Measurements from ENCODE around the gene CORO6. TPM values are rescaled to one million over a fixed set of nuclear protein-coding genes. Genes with fewer than 3 reads are reported as not detected.
A peak's percentile ranks its signal among the peaks of the same experiment; 100 is the strongest.

CORO6 gene
- total and polyA plus RNA-seq, 10 of the 15 experiments (the other 5 are each of a cell fraction or from before 2014, with no cell fraction given): 0.26 to 5.0 (median 1.7) TPM; not detected in 1

- Histone ChIP-seq H3K79me2 (ENCODE audit: control insufficient read depth, insufficient read depth, low read length) (peaks cover 29% of the 10 kb centered on the region), H3K36me3 (ENCODE audit: control insufficient read depth in 2 of 2, insufficient read depth in 2 of 2, low read length in 1 of 2) (no peaks in the 10 kb centered on the region), H3K27ac (ENCODE audit: control insufficient read depth, insufficient read depth) (peak within 1 kb of the TSS; percentile 72), H4K20me1 (ENCODE audit: control insufficient read depth, insufficient read depth) (no peaks in the 10 kb centered on the region), H3K4me3 (peak within 1 kb of the TSS; percentile 94), H3K27me3 (replicated peaks in 1 of 2; ENCODE audit: control insufficient read depth in 2 of 2, insufficient read depth in 2 of 2, low read length in 1 of 2) (no peaks in the 10 kb centered on the region; a peak in 1 of 4 replicates), H3K4me2 (ENCODE audit: control insufficient read depth, insufficient read depth) (peak within 1 kb of the TSS; percentile 100), H3K4me1 (ENCODE audit: control insufficient read depth, insufficient read depth, low read length) (peaks cover 52% of the 10 kb centered on the region), H2AFZ (ENCODE audit: control insufficient read depth, low read depth, low read length) (peak within 1 kb of the TSS; percentile 95), H3K9ac (ENCODE audit: control insufficient read depth, insufficient read depth, low read length) (peak within 1 kb of the TSS; percentile 78), H3K9me3 (replicated peaks; ENCODE audit: control insufficient read depth, insufficient read depth, low read length) (no peaks in the 10 kb centered on the region)
- POLR2A ChIA-PET: interaction anchor here (3.1 kb wide), 1 partner anchor 27 kb away, joined by 9 read pairs; no protein-coding TSS in a partner anchor
- in situ Hi-C loops (cut with MboI) (no loop called here), intact Hi-C loops (cut with micrococcal nuclease; ENCODE audit: unreplicated experiment) (loop anchor here (10.0 kb wide), 1 partner anchor 225 kb away; no protein-coding TSS in a partner anchor)
- SMC1A ChIA-PET (ENCODE audit: uncharacterized antibody, unreplicated experiment): interaction anchor here (1.1 to 3.0 kb wide), 2 partner anchors 9 to 28 kb away, joined by 5 to 17 read pairs; no protein-coding TSS in a partner anchor
- no TSS peak for BruUV-seq (replicated peaks)
- CTCF ChIA-PET: interaction anchor here (1.0 to 6.7 kb wide), 6 partner anchors 8 to 341 kb away, joined by 4 to 82 read pairs (median 43); no protein-coding TSS in a partner anchor
- DNase-seq (ENCODE audit: low read depth, low spot score) (no peak), ATAC-seq (peak; percentile 74), FAIRE-seq (no peak)
- WGBS (ENCODE audit: insufficient coverage, insufficient replicate concordance, low lambda C conversion rate, missing lambda C conversion rate): 2% methylated on average over 35 of the region's 70 CpGs
- RAD21 ChIA-PET (ENCODE audit: unreplicated experiment): no interaction called here
- TF ChIP-seq BHLHE40 (IDR thresholded peaks at IDR 0.05; ENCODE audit: borderline replicate concordance in 1 of 2, low read depth in 2 of 2, low read length in 1 of 2): peak in 1 of 2 experiments; percentile 72; a peak in 2 of 4 replicates
- peak; percentile 44 for TF ChIP-seq KLF5 (IDR thresholded peaks at IDR 0.05; ENCODE audit: partially characterized antibody)
- peak; percentile 65 for TF ChIP-seq DPF2 (IDR thresholded peaks at IDR 0.05)
- TF ChIP-seq BCL11A (IDR thresholded peaks at IDR 0.05; ENCODE audit: low read depth, low read length): no peak
- TF ChIP-seq ZNF592 (IDR thresholded peaks at IDR 0.05): 0 out of 2 replicates have a peak, but pooled peaks have one; percentile 53
- TF ChIP-seq CHD1 (IDR thresholded peaks at IDR 0.05; ENCODE audit: low read depth, low read length): no peak
- peak; percentile 62 for TF ChIP-seq NRF1 (conservative IDR thresholded peaks at IDR 0.05; ENCODE audit: low read depth, low read length)
- peak; percentile 70 for TF ChIP-seq GATAD2B (conservative IDR thresholded peaks at IDR 0.05; ENCODE audit: low read depth)
- peak; percentile 78 for TF ChIP-seq LARP7 (IDR thresholded peaks at IDR 0.05)
- 0 out of 2 replicates have a peak, but pooled peaks have one; percentile 36 for TF ChIP-seq BACH1 (IDR thresholded peaks at IDR 0.05; ENCODE audit: borderline replicate concordance)
- TF ChIP-seq MXI1 (IDR thresholded peaks at IDR 0.05; ENCODE audit: low read depth, low read length): peak; percentile 40; the same call in 1 of the 2 replicates
- no peak for TF ChIP-seq ZNF274 (IDR thresholded peaks at IDR 0.05; ENCODE audit: insufficient read depth, insufficient read length)
- TF ChIP-seq ZSCAN29 (IDR thresholded peaks at IDR 0.05): 0 out of 2 replicates have a peak, but pooled peaks have one; percentile 13
- TF ChIP-seq SUZ12 (IDR thresholded peaks at IDR 0.05; ENCODE audit: unreplicated experiment): no peak
- 0 out of 2 replicates have a peak, but pooled peaks have one; percentile 27 for TF ChIP-seq PAX5 (IDR thresholded peaks at IDR 0.05; ENCODE audit: borderline replicate concordance, low read depth, low read length)
- peak; percentile 62; the same call in 1 of the 2 replicates for TF ChIP-seq YY1 (IDR thresholded peaks at IDR 0.05; ENCODE audit: low read depth, low read length)
- no peak for TF ChIP-seq SREBF1 (IDR thresholded peaks at IDR 0.05; ENCODE audit: low read length)
These were observed 32.9 kb downstream of the CORO6 start, which contains the start of gene GIT1 for GRCh38 chr17:29589524-29590410. Gene GIT1 (minus strand): TSS chr17:29589648. CDS start chr17:29589378, 270 bp downstream.
